Transverse colon (tissue), 4 donors: ENCODE data around the gene SLC35B2. TPM values are rescaled to one million over a fixed set of nuclear protein-coding genes. Genes with fewer than 3 reads are reported as not detected.

ENCODE experiments used
- DNase-seq: peaks from one replicate; pipeline ENCODE4 v3.0.0-alpha.2; 2019
- H3K27ac ChIP-seq, 4 donors: fragments of 200-600 bp; sonication (generic); 2 replicates each; pipeline ENCODE4 v1.5.1; 2016 to 2018; ENCODE audit warnings: inconsistent platforms in 4 of 4
- H3K27me3 ChIP-seq: fragments of 200-600 bp; sonication (generic); 2 replicates; pipeline ENCODE4 v1.5.1; 2017; ENCODE audit warnings: inconsistent platforms
- H3K36me3 ChIP-seq, 4 donors: fragments of 200-600 bp; sonication (generic); 2 replicates each; pipeline ENCODE4 v1.5.1; 2017 to 2019; ENCODE audit warnings: inconsistent platforms in 4 of 4
- H3K4me1 ChIP-seq, 4 donors: fragments of 200-600 bp; sonication (generic); 2 replicates each; pipeline ENCODE4 v1.5.1; 2017 to 2020; ENCODE audit warnings: inconsistent platforms in 4 of 4
- H3K4me3 ChIP-seq, 4 donors: fragments of 200-600 bp; sonication (generic); 1 replicate in 1 of 4; 2 replicates in 3 of 4; pipeline versions ENCODE4 v1.5.1 to v1.6.1; 2017 to 2019; ENCODE audit warnings: inconsistent platforms in 4 of 4
- H3K9me3 ChIP-seq, 2 donors: fragments of 200-600 bp; sonication (generic); 2 replicates each; pipeline ENCODE4 v1.5.1; 2017 to 2019; ENCODE audit warnings: inconsistent platforms in 2 of 2
- CTCF ChIP-seq, 5 experiments: fragments of 200-600 bp in 3 of 5; fragments of 450-650 bp in 2 of 5; sonication (generic) in 3 of 5; IDR thresholded peaks; 1 replicate in 2 of 5; 2 replicates in 3 of 5; pipeline ENCODE4 v1.5.1; 2016 to 2017; ENCODE audit warnings: antibody characterized with exemption in 5 of 5, inconsistent platforms in 3 of 5, mild to moderate bottlenecking in 2 of 5, moderate library complexity in 1 of 5
- EP300 ChIP-seq: sonication (generic); formaldehyde crosslinking; IDR thresholded peaks from one replicate; pipeline ENCODE4 v1.6.1; 2017; ENCODE audit warnings: antibody characterized with exemption, low read depth
- POLR2A ChIP-seq: fragments of 450-650 bp; IDR thresholded peaks from one replicate; pipeline ENCODE4 v1.6.1; 2016; ENCODE audit warnings: antibody characterized with exemption, mild to moderate bottlenecking, moderate library complexity
- POLR2AphosphoS5 ChIP-seq, 3 donors: sonication (generic); formaldehyde crosslinking; IDR thresholded peaks; one replicate each; pipeline ENCODE4 v1.6.1; 2016; ENCODE audit warnings: antibody characterized with exemption in 3 of 3
- WGBS, 2 donors: methylation state at CpG; one replicate each; pipeline ENCODE4 v1.1.5; 2018; ENCODE audit warnings: low coverage in 1 of 2; 5-methylcytosine and 5-hydroxymethylcytosine counted together
- in situ Hi-C, 4 donors: fragments of 200-750 bp; cut with MboI; loops; one replicate each; pipeline versions ENCODE4 v1.15.0 to v1.15.1; 2017; ENCODE audit warnings: low sequenced_read_pairs in 3 of 4, low pct_ligation_motif_present in 1 of 4, low pct_unique_long_range_greater_than_20kb in 1 of 4
- intact Hi-C: fragments of 100-400 bp; cut with DNase I; formaldehyde crosslinking; loops from one replicate; pipeline ENCODE4 v1.15.1; 2023; ENCODE audit warnings: low total_unique reads
- total RNA-seq, 4 donors: library from RNA; depleted of rRNA; stranded (reverse); fragments of >200 nt; gene quantifications; one replicate each; pipeline ENCODE4 v1.1.0, GENCODE V29; 2016

The SLC35B2 gene
- total RNA-seq, 4 donors from 2014 or later, result 9.0 to 36.4 (median 22.5) TPM

GRCh38 chr6:44219815-44220784, 37.2 kb downstream of the SLC35B2 start:
- intact Hi-C loops, result loop anchor here (2.0 kb wide), 1 partner anchor 15 kb away; no protein-coding TSS in a partner anchor
- Histone ChIP-seq H3K36me3 (no peaks in the 10 kb centered on the region), H3K9me3 (no peaks in the 10 kb centered on the region), H3K4me1 (peaks cover 33 to 86% (median 68%) of the 10 kb centered on the region in 4 donors), H3K27ac (peak overlapping the region; percentile 85 to 94 (median 86)), H3K27me3 (peaks cover 4% of the 10 kb centered on the region), H3K4me3 (peak overlapping the region; percentile 38 to 61 (median 42))
- DNase-seq, result no peak
- TF ChIP-seq CTCF (IDR thresholded peaks at IDR 0.05) (no peak), POLR2A (no peak), EP300 (no peak), POLR2AphosphoS5 (IDR thresholded peaks at IDR 0.05) (no peak)
- WGBS, 2 donors, result 56 to 87% methylated on average over 14 to 27 of the region's 28 CpGs
- in situ Hi-C loops, result no loop called here

GRCh38 chr6:44219053-44219814, 38.1 kb downstream of the SLC35B2 start:
- intact Hi-C loops (no loop called here), in situ Hi-C loops (no loop called here)
- H3K4me1 ChIP-seq, result peaks cover 24 to 77% (median 63%) of the 10 kb centered on the region in 4 donors

GRCh38 chr6:44217332-44218143, 39.8 kb downstream of the SLC35B2 start:
- Histone ChIP-seq H3K9me3 (no peaks in the 10 kb centered on the region), H3K27ac (peak overlapping the region; percentile 48 to 94 (median 86)), H3K27me3 (no peaks in the 10 kb centered on the region), H3K4me1 (peaks cover 24 to 62% (median 48%) of the 10 kb centered on the region in 4 donors), H3K4me3 (no peak overlapping the region), H3K36me3 (no peaks in the 10 kb centered on the region)
- 70 to 100% methylated on average over 1 to 16 of the region's 16 CpGs for WGBS, 2 donors
- intact Hi-C loops (no loop called here), in situ Hi-C loops (no loop called here)
- TF ChIP-seq EP300 (no peak), POLR2AphosphoS5 (IDR thresholded peaks at IDR 0.05) (peak in 1 of 3 donors; percentile 49), CTCF (IDR thresholded peaks at IDR 0.05) (no peak)
- DNase-seq, result peak; percentile 42

More at GRCh38 chr6:44219053-44219814, 38.1 kb downstream of the SLC35B2 start:
- Histone ChIP-seq H3K36me3 (no peaks in the 10 kb centered on the region), H3K27ac (peak overlapping the region; percentile 85 to 94 (median 86)), H3K27me3 (peaks cover 4% of the 10 kb centered on the region), H3K9me3 (no peaks in the 10 kb centered on the region), H3K4me3 (peak overlapping the region; percentile 38 to 61 (median 42))
- no peak for TF ChIP-seq EP300
- peak; percentile 57 to 73 (median 63) for TF ChIP-seq POLR2AphosphoS5 (IDR thresholded peaks at IDR 0.05)
- peak; percentile 52 for TF ChIP-seq POLR2A
- TF ChIP-seq CTCF (IDR thresholded peaks at IDR 0.05), result no peak
- WGBS, 2 donors, result 2 to 7% methylated on average over 3 to 44 of the region's 45 CpGs
- peak; percentile 85 for DNase-seq
